Measurements from ENCODE around the gene PTK6.
"Not testable (repeated sequence)": the region's sequence is repeated elsewhere in the genome, so short reads cannot be mapped to it uniquely, and the experiment has no call there.

The PTK6 gene

DNA sequence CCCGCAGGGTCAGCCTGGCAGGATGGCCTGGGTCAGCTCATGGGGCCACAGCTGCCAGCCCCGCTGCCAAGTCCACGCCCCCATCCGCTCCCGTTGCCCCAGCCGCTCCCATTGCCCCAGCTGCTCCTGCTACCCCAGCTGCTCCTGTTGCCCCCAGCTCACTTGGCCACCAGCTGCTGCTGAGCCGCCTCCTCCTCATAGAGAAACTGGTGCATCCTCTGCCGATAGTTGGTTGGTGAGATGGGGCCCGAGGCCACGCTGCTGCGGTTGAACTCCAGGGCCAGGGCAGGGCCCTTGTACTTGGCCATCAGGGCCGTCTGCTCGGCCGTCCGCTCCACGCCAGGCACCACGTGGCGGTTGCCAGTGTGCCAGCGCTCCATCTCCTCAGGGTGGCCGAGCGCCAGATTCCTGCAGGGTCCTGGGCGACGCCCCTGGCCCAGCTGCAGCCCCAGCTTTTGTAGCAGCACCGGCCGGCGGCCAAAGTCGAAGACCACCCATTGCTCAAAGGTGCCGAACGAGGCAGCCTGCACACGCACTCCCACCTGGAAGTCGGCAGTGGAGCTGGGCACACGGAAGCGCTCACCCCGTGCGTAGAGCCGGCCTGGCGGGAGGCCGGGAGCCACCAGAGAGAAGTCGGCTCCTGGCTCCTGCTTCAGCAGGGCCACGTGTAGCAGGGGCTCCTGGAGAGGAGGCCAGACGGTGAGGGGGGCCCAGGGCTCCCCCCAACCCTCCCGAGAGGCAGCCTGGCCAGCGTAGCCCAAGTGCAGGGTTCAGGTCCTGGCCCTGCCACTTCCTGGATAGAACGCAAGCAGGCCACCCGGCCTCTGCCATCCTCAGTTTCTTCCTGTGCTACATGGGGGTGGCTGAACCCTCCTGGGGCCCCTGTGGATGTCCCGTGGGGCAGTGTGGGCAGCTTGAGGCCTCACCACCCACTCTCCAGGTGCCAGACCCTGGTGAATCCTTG, 32.1 kb upstream of the PTK6 start:
- DNase-seq (ENCODE audit: low read depth): no peak

DNA sequence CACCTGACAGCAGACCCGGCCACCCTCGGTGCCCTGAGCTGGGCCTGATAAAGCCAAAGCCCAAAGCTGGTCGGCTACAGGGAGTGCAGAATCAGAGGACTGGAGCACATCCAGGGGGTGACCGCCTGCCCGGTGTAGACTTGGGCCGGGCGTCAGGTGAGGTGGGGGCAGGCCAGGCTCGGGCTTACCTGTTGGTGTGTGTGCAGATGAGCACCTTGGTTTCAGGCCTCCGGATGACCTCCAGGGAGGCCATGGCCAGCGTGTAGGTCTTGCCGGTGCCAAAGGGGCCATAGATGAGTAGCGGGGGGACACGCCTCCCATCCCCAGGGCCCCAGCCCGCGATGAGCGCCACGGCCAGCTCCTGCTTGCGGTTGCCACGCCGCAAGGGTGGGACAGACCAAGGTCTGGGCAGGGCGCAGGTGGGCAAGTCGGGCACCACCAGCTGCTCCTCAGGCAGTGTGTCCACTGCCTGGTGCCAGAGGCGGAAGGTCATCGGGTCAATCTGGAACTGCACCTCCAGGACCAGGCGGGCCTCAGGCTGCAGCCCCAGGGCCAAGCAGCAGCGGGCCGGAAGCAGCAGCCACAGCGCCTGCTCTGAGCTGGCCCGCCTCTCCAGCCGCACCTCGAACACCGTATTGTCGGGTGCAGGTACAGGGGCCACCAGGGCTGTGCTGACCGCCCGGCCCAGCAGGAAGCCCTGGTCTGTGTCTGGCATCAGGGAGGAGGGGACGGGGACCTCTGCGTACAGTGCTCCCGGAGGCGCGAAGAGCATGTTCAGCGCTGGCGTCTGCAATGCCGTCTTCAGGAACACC, 31.2 kb upstream of the PTK6 start:
- DNase-seq (ENCODE audit: low read depth): peak; percentile 37

DNA sequence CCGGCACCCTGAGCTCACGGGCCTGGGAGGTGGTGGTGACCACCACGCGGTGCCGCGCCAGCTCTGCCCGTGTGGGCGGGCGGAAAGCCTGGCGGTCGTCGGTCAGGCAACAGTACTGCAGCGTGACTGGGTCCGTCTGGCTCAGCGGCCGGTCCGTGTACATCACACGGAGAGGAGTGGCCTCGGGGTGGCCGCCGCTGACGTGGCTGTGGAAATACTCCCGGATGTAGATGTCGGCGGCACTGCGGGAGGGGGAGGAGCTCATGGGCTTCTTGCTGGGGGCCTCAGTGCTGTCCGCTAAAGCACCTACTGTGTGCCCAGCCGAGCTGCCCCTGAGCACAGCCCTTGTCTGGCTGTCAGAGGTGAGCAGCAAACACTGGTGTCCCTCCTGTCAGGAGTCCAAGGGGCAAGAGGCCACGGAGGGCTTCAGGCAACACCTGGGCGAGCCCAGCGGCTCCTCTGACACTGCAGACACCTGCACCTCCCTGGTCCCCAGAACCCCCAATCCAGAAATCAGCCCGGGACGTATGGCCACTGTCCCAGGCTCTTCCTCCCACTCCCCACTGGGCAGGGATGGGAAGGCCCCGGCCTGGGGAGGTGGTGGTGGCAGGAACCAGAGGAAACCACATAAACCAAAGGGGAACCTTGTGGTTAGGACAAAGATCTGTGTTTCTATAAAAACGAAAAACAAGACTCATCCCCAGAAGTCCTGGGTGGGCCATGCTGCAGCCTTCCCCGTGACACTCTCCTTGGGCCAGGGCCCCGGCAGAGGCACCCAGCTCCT, 30.4 kb upstream of the PTK6 start:
- peak; percentile 82 for DNase-seq (ENCODE audit: low read depth)

DNA sequence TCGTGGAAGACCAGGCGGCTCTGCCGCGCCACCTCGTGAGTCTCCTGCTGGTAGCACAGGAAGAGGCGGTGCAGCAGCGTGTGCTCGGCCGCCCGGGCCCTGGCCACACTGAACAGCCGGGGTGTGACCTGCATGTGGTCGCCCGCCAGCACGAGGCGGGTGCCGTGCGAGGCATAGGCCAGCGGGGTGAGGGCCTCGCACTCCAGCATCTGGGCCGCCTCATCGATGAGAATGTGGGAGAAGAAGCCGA, 29.9 kb upstream of the PTK6 start:
- DNase-seq (ENCODE audit: low read depth): peak; percentile 71

DNA sequence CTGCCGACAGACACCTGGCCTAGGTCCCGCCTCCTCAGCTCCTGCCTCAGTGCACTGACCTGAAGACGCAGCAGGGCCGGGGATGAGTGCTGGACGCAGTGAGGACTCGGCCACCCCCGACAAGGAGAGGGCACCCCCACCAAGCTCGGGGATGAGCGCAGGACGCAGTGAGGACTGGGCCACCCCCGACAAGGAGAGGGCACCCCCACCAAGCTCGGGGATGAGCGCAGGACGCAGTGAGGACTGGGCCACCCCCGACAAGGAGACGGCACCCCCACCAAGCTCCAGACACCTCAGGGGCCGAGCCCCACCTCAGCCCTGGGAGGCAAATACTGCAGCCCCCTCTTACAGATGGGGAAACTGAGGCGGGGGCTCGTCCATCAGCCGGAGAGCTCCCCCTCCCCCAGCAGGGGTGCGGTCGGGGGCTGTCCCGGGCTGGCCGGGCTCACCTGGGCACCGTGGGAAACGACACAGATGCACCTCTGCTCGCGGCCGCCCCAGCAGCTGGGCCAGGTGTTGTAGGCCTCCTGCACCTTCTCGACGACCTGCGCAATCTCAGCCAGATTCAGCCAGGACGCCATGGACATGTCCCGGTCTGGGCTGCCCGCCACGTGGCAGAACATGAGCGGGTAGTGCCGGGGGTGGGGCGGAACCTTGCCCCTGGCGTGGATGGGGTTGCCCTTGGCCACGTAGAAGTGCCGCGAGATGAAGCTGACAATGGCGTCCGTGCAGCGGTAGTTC, 29.4 kb upstream of the PTK6 start:
- DNase-seq (ENCODE audit: low read depth): no peak

DNA sequence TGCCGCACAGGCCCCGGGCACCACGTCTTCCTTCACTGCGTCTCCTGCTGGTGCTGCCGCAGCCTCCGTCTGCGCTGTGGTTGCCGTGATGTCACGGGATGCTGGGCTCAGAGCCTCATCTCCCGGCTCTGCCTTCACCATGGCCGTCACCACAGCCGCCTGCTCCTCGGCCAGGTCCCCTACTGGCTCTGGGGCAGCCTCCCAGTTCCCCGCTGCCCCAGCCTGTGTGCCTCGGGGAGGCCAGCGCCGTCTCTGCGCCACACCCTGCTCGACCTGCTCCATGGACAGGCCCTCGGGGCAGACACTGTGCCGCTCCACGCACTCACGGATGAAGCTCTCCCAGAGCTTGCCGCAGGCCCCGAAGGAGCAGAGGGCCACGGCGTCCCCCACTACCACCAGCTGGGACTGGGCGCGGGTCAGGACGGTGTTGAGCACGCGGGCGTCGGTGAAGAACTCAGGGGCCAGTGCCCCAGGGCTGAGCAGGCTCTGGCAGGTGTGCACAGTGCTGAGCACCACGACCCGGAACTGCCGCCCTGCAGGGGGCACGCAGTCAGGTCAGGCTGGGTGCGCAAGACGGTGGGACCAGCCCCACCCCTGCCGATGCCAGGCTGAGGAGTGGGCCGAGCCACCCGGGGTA, 28.6 kb upstream of the PTK6 start:
- DNase-seq (ENCODE audit: low read depth): no peak

DNA sequence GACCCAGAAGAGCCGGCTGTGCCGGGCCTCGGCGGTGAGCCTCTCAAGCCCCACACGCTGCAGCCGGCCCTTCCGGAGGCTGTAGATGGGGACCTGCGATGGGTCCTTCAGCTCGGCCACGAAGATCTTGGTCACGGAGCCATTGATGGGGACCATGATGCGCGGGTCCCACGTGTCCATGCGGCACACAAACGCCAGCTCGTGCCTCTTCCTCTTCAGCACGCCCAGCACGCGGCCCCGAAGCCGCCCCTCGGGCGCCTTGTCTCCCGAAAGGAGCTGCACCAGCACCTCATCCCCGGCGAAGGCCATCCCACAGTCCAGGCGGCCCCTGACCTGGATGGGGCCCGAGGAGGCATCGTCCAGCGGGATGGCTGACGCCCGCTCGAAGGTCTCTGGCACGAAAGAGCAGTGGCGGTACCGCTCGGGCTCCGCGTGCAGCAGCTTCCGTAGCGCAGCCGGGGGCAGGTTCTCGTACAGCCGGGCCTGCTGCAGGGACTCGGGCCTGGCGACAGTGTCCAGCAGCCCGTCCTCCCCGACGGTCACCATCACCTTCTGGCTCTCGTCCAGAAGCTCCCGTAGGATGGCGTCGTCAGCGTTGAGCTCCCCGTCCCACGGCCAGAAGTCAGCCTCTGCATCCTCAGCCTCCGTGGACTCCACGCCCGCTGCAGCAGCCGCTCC, 28.0 kb upstream of the PTK6 start:
- no peak for DNase-seq (ENCODE audit: low read depth)

DNA sequence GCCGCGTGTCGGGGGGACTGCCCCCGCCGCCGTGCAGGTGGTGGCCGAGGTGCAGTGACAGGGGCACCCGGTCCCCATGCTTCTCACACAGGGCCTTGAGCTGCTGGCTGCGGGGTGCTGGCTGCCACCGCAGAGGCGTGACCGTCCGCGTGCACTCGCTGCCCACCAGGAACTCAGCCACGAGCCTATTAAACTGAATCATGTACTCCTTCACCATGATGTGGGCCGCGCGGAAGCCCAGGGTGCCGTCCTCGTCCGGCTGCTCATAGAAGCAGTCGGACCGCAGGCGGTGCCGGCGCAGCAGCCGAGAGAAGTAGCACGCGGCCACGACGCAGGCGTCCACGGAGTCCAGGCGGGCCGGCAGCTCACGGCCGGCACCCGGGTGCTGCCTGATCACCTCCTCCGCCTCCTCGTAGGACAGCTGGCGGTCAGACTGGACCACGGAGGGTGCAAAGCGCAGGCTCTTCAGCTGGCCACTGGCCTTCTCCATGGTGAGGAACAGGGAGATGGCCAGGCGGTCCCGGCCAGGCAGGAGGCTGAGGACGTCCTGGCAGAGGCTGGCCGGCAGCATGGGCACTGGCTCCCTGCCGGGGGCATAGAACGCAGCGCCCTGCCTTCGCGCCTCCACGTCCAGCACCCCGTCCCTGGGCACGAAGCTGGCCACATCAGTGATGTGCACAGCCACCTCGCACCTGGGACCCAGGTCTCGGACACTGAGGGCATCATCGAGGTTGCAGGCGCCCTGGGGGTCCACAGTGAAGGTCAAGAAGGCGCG, 27.0 kb upstream of the PTK6 start:
- DNase-seq (ENCODE audit: low read depth): no peak

DNA sequence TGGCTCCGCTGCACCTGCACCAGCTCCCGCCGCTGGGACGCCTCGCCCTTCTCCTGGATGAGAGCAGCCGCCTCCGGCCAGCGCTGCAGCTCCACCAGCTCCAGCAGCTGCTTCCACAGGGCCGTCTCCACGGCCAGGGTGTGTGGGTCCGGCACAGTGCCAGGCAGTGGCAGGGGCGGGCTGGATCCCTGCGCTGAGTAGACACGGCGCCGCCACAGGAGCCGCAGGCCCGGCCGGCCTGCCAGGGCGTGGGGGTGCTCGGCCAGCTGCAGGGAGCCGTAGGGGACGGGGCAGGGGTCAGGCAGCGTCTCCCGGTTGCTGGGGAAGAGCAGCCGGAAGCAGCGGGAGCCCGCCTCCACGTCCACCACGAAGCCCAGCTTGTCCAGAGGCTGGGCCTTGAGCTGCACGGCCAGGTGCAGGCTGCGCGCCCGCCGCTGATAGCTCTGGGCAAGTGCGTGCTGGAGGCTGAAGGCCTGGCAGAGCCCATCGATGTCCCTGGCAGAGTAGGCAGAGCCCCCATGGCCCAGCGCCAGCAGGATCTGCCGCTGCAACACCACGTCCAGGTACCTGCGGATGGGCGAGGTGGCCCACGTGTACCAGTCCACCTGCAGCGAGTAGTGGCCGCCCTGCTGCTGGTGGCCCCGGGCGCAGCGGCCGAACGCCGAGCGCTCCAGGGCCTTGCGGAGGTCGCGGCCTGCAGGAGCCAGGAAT, 26.2 kb upstream of the PTK6 start:
- DNase-seq (ENCODE audit: low read depth): no peak

DNA sequence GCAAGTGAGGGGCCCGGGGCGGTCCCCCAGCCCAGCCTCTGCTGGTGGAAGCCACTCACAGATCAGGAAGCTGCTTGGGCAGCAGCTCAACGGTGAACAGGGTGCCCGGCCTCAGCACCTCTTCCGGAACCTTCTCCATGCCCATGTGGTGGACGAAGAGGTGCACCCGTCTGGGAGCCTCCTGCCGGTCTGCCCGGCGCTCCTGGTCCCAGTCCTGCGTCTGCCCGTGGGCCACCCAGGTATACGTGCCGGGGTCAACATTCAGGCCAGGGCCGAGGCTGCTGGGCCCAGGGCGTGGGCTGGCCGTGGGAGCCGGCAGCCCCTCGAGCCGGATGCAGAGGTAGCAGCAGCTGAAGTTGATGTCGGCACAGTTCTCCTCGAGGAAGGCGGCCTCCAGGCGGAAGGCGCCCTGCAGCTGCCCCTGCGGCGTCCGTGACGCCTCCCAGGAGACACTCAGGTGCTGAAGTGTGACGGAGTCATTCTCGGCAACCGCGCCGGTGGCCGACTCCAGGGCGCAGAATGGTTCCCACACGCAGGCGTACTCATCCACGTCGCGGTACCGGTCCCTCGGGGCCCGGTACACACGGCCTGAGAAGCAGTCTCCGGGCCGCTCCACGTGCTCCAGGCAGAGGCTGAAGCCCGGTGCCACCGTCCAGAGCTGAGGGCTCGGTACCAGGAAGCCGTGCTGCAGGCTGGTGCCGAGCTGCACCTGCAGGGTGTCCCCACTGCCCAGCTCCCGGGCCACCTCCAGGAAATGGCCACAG, 25.5 kb upstream of the PTK6 start:
- DNase-seq (ENCODE audit: low read depth): no peak

DNA sequence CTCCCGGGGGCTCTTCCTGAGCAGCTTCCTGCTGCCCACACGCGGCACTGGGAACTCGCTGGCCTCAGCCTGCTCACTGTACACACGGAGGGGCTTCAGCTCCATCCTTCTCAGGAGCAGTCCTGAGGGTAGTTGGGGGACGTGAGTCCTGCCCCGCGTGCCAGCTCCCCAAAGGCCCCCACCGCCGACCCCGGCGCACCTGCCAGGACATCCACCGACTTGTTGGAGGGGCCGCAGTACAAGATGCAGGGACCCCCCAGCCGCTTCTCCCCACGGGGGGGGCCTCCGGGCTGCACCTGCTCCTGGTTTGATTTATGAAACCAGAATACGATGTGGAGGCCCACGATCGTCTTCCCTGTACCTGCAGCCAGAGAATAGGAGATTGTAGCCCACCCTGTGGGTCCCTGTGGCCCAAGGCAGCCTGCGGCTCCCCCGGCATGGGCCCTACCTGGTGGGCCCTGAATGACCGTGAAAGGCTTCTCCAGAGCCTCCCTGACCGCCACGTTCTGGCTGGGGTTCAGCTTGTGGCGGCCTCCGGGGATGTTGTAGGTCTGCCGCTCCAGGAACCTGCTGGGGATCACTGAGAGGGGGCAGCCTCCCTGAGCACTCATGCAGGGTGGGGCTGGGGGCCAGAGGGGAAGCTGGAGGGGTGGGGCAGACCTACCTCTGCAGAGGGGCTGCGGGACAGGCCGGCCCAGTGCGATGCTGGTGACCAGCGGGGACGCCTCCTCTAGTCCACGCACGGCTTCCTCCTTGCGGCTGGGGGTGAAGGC, 24.6 kb upstream of the PTK6 start:
- no peak for DNase-seq (ENCODE audit: low read depth)

DNA sequence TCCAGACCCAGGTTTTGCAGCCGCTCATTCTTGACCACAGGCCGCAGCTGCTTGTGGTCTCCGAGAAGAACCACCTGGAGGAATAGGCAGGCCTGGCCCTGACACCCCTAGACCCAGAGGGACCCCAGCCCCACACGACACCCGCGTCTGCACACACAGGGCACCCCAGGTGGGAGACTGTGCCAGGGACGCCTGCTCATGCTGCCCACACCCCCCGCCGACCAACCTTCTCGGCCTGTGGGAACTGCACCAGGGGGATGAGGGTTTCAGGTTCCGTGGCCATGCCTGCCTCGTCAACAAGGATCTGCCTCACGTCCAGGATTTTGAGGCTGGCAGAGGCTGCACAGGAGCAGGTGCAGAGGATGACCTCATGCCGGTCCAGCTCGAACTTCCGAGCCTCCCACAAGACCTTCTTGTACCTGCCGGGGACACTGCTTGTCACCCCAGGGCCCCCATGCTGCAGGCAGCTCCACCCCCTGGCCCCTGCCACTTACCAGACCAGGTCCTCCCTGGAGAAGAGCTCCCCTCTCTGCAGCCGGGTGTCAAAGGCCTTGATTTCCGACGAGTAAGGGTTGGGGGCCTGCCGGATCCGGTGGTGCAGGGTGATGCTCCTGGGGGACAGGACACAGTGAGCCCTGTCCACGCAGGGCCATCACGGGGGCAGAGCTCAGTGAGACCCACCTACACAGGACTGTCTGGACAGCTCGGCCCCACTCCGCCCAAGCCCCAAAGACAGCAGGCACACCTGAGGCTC, 23.9 kb upstream of the PTK6 start:
- DNase-seq (ENCODE audit: low read depth): no peak

DNA sequence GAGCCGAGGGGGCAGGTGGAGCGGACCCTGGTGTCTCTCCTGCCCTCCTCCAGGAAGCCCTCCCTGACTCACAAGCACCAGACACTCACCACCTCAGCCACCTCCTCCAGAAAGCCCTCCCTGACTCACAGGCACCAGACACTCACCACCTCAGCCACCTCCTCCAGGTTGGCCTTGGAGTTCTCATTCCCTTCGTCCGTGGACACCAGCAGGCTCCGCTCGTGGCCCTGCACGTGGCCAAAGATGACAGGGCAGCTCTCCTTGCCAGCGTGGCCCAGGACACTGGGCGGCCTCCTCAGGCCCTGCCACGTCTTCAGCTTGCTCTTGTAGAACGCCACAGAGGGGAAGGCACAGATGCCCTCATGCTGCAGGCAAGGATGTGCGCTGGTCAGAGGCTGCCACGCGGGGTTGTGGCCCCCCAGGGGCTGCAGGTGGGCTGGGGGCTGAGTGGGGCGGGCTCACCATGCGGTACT, 23.2 kb upstream of the PTK6 start:
- DNase-seq (ENCODE audit: low read depth): no peak

DNA sequence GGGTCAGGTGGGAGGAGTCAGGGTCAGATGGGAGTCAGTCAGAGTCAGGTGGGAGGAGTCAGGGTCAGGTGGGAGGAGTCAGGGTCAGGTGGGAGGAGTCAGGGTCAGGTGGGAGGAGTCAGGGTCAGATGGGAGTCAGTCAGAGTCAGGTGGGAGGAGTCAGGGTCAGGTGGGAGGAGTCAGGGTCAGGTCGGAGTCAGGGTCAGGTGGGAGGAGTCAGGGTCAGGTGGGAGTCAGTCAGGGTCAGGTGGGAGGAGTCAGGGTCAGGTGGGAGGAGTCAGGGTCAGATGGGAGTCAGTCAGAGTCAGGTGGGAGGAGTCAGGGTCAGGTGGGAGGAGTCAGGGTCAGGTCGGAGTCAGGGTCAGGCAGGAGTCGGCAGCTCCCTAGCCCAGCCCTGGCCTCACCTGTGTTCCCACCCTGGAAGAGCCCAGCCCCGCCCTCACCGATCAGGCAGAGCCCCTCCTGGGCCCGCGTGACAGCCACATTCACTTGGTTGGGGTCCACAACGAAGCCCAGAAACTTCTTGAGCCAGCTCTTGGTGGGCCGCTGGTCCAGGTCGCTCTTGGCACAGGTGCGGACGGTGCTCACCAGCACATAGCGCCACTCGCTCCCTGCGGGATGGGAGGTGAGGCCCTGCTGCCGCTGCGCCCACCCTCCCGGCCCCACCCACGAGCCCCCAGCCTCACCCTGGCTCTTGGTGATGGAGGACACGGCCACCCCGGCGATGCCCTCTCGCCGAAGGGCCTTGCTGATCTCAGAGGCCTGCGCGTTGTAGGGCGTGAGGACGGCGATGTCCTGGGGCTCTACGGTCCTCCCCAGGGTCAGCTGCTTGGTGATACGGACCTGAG, 22.5 kb upstream of the PTK6 start:
- DNase-seq (ENCODE audit: low read depth): not testable (repeated sequence)

DNA sequence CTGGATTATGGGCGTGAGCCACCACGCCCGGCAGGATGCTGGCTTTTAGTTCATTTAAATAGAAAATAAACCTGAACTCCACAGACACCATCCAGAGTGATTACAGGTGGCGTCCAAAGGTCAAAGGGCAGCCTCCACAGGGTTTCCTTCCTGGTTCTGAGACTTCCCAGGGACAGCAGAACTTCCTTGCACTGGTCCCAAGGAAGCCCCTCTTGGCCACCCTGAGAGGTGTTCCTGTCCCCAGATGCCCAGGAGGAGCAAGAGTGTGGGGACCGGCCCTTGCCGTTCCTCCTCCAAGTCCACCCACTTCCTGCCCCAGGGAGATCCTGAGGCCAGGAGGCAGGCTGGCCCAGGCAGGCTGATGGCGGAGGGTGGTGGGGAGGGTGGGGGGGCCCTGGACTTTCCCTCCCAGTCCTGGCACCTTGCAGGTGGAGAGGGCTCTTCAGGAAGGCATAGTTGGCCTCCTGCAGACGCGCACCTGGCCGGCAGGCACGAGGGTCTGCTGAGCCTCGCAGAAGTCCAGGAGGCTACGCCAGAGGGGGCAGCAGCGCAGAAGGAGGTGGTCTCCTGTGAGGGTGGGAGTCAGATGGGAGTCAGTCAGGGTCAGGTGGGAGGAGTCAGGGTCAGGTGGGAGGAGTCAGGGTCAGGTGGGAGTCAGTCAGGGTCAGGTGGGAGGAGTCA, 21.8 kb upstream of the PTK6 start:
- DNase-seq (ENCODE audit: low read depth): no peak

All from CMK (cell line).